ENCODE results near the gene GRIN2A.
A peak's percentile ranks its signal among the peaks of the same experiment; 100 is the strongest.

GRIN2A gene

DNA sequence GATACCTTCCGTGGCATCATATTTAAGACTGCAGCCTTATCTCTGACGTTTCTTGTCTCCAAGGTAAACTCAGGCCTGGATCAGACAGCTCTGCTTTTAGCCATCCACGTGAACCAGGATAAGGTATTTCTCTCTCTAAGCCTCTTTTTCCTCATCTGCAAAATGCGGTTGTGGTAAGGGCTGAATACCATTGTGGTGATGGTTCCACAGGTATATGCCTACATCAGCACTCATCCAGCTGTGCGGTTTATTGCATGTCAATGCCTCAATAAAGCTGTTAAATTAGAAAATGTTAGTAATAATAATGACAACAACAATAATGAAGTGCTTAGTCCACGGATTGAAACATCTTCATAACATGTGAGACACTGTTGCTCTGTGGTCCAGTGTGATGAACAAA, 104.4 kb downstream of the GRIN2A start:
- H3K9me3 Mint-ChIP-seq: no peaks in the 10 kb centered on the region
- no peaks in the 10 kb centered on the region for H3K27me3 Mint-ChIP-seq (ENCODE audit: low read depth)
- H3K4me1 Mint-ChIP-seq (ENCODE audit: low read depth): no peaks in the 10 kb centered on the region
- no peak overlapping the region for H3K27ac Mint-ChIP-seq
- no peaks in the 10 kb centered on the region for H3K36me3 Mint-ChIP-seq (ENCODE audit: low read depth)
- H3K4me3 Mint-ChIP-seq: no peak overlapping the region

DNA sequence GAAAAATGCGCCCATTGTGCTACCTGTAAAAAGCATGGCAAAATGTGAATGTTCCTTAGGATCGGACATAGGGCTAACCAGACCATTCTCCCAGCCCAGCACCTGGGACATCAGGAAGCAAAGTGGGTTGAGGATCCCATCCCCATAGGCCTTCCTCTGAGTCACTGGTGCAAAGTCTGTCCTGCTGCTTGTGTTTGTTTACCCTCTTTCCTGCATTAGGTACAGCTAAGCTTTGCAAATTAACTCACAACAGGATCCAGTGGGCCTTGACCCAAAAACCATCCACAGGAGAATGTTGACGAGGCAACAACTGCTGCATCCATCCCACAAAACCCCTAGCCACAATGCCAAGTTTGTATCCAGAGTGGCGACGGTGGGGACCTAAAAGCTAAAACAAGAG, 106.2 kb downstream of the GRIN2A start:
- Mint-ChIP-seq H3K27me3 (ENCODE audit: low read depth) (no peaks in the 10 kb centered on the region), H3K9me3 (no peaks in the 10 kb centered on the region), H3K36me3 (ENCODE audit: low read depth) (no peaks in the 10 kb centered on the region), H3K4me1 (ENCODE audit: low read depth) (no peaks in the 10 kb centered on the region), H3K4me3 (no peak overlapping the region), H3K27ac (no peak overlapping the region)

DNA sequence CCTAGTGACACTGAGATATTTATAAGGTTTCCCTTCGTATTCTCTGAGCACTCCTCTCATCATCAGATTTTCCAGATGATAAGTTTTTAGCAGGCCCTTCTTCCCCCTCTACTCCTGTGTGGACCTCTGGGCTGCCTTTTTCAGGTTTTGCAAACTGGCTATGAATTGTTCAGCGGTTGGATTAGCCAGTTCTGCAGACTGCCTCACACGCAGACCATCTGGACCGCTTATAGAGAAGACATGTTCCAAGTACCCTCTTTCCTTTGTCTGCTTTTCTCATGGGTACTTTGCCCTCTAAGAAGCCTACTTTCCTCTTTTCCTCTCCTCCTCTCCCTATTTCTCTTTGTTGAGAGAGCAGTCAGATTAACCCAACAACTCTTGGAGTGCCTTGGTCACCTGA, 111.6 kb downstream of the GRIN2A start:
- Mint-ChIP-seq H3K27me3 (ENCODE audit: low read depth) (no peaks in the 10 kb centered on the region), H3K27ac (no peak overlapping the region), H3K9me3 (no peaks in the 10 kb centered on the region), H3K4me3 (no peak overlapping the region), H3K4me1 (ENCODE audit: low read depth) (no peaks in the 10 kb centered on the region), H3K36me3 (ENCODE audit: low read depth) (no peaks in the 10 kb centered on the region)

DNA sequence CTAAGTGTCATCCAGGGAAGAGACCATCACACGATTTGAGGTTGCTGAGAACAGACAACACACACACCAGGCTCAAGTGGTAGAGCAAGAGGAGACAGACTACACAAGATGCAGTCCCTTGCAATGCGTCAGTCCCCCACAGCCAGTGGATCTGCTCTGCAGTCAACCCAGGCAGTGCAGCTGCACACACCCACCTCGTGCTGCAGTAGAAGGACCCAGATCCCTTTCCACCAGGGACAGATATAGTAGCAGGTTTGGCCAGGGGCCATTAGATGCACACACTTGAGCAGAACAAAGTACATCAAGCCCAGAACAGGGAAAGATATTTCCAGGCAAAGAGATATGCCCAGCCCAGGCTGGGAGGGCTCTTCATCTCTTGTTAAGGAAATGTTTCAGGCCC, 112.9 kb downstream of the GRIN2A start:
- peaks cover 4% of the 10 kb centered on the region for H3K9me3 Mint-ChIP-seq
- H3K4me1 Mint-ChIP-seq (ENCODE audit: low read depth): no peaks in the 10 kb centered on the region
- no peak overlapping the region for H3K4me3 Mint-ChIP-seq
- no peaks in the 10 kb centered on the region for H3K27me3 Mint-ChIP-seq (ENCODE audit: low read depth)
- no peak overlapping the region for H3K27ac Mint-ChIP-seq
- H3K36me3 Mint-ChIP-seq (ENCODE audit: low read depth): no peaks in the 10 kb centered on the region

DNA sequence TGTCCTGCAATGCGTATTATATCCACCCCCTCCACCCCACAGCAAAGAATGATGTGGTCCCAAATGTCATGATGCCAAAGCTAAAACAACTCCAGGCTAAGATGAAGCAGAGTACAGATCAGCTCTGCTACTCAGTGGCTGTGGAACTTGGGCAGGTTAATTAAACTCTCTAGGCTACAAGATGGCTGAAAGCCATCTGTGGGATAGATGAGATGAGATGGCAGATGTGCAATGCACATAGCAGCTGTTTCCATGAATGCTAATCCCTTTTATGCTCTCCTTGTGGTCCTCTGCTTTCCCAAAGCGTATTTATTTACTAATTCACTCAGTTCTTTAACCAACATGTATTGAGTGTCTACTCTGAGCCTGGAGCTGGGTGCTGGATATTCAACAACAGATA, 114.4 kb downstream of the GRIN2A start:
- Mint-ChIP-seq H3K4me1 (ENCODE audit: low read depth) (no peaks in the 10 kb centered on the region), H3K36me3 (ENCODE audit: low read depth) (no peaks in the 10 kb centered on the region), H3K27ac (no peak overlapping the region), H3K27me3 (ENCODE audit: low read depth) (no peaks in the 10 kb centered on the region), H3K9me3 (peaks cover 6% of the 10 kb centered on the region), H3K4me3 (no peak overlapping the region)

DNA sequence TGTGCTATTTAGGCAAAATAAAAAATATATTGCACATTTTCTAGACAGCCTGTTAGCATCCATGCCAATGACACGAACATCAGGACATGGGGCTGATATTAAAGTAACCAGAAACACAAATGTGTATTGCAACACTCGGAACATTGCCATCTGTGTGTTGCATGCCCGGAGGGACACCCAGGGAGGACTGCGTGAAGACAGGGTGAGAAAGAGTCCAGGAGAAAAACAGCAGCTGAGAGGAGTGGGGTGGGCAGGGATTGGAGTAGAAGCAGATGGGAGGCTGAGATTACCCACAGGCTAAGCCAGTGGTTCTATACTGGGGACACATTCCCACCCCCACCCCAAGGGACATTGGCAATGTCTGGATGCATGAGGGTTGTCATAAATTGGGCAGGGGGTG, 114.8 kb downstream of the GRIN2A start:
- H3K4me3 Mint-ChIP-seq: no peak overlapping the region
- no peaks in the 10 kb centered on the region for H3K36me3 Mint-ChIP-seq (ENCODE audit: low read depth)
- no peak overlapping the region for H3K27ac Mint-ChIP-seq
- H3K9me3 Mint-ChIP-seq: peaks cover 6% of the 10 kb centered on the region
- H3K4me1 Mint-ChIP-seq (ENCODE audit: low read depth): no peaks in the 10 kb centered on the region
- H3K27me3 Mint-ChIP-seq (ENCODE audit: low read depth): no peaks in the 10 kb centered on the region

DNA sequence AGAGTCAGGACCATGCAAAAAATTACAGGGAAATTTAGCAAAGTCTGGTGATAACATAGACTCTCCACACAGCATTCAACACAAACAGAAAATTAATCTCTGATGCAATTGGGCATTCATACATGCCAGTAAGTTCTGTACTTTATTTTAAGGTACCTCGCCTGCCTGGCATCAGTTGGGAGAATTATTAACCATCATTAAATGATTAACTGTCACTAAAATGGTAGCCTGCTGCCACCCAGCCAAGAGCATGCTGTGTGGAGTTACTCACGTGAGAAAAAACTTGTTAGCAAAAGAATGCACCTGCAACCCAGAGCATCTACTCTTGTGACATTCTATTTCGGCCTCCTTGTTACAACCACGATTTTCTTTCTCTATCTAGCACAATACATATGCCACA, 117.2 kb downstream of the GRIN2A start:
- Mint-ChIP-seq H3K9me3 (peaks cover 6% of the 10 kb centered on the region), H3K4me3 (no peak overlapping the region), H3K36me3 (ENCODE audit: low read depth) (no peaks in the 10 kb centered on the region), H3K4me1 (ENCODE audit: low read depth) (no peaks in the 10 kb centered on the region), H3K27me3 (ENCODE audit: low read depth) (no peaks in the 10 kb centered on the region), H3K27ac (no peak overlapping the region)

DNA sequence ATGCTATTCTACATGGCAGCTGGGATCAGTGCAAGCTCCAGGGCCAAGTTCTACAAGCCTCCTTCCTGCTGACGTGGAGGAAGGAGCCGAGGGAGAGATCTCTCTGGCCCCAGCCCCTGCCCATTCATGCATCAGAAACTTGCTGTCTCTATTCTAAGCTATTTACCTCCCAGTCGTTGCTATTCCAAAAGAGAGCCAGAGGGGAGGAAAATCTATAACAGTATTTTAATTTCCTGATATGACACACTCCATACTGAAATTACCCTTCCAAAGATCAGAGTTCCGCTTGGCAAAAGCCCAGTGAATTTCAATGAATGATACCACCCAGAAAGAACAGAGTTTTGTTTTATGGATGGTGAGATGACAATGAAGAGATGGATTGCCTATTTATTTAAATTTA, 133.4 kb downstream of the GRIN2A start:
- Mint-ChIP-seq H3K4me1 (ENCODE audit: low read depth) (no peaks in the 10 kb centered on the region), H3K27ac (no peak overlapping the region), H3K27me3 (ENCODE audit: low read depth) (no peaks in the 10 kb centered on the region), H3K36me3 (ENCODE audit: low read depth) (no peaks in the 10 kb centered on the region), H3K4me3 (no peak overlapping the region), H3K9me3 (peaks cover 4% of the 10 kb centered on the region)

DNA sequence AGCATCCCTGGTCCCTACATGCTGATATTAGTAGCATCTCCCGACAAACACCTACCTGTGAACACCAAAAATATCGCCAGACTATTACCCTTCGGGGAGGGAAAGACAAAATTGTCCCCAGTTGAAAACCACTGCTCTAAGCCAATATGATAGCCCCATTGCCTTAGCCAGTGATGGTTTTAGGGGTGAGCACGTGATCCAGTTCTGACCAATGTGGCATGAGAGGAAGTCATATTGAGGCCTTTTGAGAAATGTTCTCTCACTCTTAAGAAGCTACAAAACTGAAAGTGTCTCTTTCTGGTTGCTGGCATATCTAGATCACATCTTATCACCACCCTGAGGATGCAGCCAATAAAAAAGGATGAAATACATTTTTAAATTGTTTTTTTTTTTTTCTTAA, 136.3 kb downstream of the GRIN2A start:
- H3K9me3 Mint-ChIP-seq: no peaks in the 10 kb centered on the region
- no peaks in the 10 kb centered on the region for H3K4me1 Mint-ChIP-seq (ENCODE audit: low read depth)

DNA sequence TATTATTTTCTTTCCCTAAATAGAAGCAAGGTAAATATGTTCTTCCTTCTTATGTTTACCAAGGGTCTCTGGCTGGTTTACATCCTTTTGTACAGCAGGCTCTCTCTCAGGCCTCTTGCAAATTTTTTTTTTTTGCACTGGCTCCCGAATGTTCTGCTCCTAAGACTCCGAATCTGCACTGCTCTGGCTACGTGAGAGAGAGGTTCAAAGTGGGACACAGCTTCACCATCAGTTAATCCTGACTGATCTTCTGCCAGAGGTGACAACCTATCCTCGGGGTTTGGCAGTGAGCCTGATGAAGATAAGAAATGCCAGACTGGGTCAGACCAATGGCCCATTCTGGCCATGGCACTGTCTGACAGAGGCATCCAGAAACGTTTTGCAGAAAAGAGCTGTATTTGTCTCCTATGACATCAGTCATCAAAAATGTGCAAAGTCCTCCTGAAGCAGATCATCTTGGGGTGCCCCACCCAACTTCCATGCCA, 136.9 kb downstream of the GRIN2A start:
- H3K4me1 Mint-ChIP-seq (ENCODE audit: low read depth): no peaks in the 10 kb centered on the region
- no peaks in the 10 kb centered on the region for H3K27me3 Mint-ChIP-seq (ENCODE audit: low read depth)
- H3K4me3 Mint-ChIP-seq: no peak overlapping the region
- H3K27ac Mint-ChIP-seq: no peak overlapping the region
- no peaks in the 10 kb centered on the region for H3K36me3 Mint-ChIP-seq (ENCODE audit: low read depth)
- H3K9me3 Mint-ChIP-seq: no peaks in the 10 kb centered on the region

More for the DNA sequence above, 136.3 kb downstream of the GRIN2A start:
- Mint-ChIP-seq H3K36me3 (ENCODE audit: low read depth) (no peaks in the 10 kb centered on the region), H3K4me3 (no peak overlapping the region), H3K27me3 (ENCODE audit: low read depth) (no peaks in the 10 kb centered on the region), H3K27ac (no peak overlapping the region)

DNA sequence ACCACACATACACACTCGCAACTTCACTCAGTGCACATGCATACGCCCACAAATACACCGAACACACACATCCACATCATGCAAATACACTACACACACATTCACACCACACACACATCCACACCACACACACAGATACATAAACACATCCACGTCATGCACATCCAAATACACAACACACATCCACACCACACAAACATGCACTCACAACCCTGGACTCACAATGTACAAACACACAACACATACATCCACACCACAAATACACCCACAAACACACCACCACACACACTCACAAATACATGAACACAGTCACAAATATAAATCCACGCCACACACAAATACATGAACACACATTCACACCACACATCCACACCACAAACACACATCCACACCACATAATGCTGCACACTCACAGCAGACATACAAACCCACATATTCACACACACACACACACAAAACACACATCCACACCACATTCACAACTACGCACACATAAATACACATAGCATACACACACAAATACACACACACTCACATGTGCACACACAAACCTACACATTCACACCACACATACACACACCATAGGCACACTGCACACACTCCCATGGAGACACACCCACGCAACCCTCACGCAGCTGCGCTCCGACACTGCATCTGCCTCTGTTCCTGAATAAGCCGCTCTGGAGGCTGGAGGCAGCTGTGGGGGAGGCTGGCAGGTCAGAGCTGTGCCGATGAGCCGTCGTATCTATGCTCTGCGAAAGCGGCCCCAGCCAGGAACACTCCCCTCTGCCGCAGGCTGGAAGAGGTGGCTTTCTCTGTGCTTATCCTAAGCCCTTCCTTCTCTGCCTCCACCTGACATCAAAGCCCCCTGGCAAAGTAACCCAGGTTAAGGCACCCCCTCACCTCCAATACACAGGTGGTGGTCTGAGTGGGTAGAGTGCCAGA, 141.8 kb downstream of the GRIN2A start:
- no peak overlapping the region for H3K27ac Mint-ChIP-seq
- H3K27me3 Mint-ChIP-seq (ENCODE audit: low read depth): no peaks in the 10 kb centered on the region
- H3K4me3 Mint-ChIP-seq: no peak overlapping the region
- H3K4me1 Mint-ChIP-seq (ENCODE audit: low read depth): peaks cover 2% of the 10 kb centered on the region
- no peaks in the 10 kb centered on the region for H3K9me3 Mint-ChIP-seq
- no peaks in the 10 kb centered on the region for H3K36me3 Mint-ChIP-seq (ENCODE audit: low read depth)

DNA sequence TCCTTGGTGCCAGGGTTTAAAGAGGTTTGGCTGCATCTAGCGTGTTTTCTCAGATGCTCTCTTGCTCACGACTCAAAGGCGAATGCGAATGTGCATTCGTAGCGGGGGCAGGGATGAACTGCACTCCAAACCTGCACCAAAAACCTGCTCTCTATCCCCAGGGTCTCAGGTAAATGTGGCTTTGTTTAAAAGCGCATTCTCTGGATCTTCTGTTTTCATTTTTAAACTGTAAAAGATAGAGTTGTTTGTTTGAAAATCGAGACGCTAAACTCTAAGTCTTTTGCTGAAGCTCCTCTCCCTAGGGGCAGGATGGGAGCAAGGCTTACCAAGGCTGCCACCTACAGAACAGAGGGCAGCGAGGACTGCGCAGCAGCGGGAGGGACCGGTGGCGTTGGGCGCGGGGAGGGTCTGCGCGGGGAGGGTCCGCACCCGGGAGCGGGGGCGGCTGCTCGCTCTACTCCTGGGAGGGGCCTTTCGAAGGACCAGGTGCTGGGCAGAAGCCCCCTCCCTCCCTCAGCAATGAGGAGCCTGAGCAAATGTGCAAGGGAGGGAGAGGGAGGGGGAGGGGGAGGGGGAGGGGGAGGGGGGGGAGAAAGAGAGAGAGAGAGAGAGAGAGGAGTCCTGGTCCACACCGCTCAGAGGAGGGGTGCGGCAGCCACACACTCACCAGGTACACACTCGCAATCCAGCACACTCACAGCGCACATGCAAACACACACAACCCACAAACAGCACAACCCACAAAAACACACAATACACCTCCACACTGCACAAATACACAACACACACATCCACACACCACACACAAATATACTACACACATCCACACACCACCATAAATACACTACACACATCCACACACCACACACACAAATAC, 142.8 kb downstream of the GRIN2A start:
- H3K27me3 Mint-ChIP-seq (ENCODE audit: low read depth): no peaks in the 10 kb centered on the region
- no peaks in the 10 kb centered on the region for H3K36me3 Mint-ChIP-seq (ENCODE audit: low read depth)
- H3K4me3 Mint-ChIP-seq: peak overlapping the region; percentile 11
- no peaks in the 10 kb centered on the region for H3K9me3 Mint-ChIP-seq
- no peak overlapping the region for H3K27ac Mint-ChIP-seq
- H3K4me1 Mint-ChIP-seq (ENCODE audit: low read depth): peaks cover 2% of the 10 kb centered on the region

DNA sequence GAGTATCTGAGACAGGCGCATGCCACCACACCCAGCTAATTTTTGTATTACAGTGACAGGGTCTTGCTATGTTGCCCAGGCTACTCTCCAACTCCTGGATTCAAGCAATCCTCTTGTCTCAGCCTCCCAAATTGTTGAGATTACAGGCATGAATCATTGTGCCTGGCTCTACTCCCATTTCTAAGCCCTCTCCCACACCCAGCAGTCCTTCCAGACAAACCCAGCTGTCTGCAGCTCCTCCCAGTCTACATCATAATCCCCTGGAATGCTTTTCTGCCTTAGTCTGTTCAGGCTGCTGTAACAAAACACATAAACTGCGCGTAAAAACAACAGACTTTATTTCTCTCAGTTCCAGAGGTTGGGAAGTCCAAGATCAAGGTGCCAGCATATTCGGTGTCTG, 144.5 kb downstream of the GRIN2A start:
- H3K36me3 Mint-ChIP-seq (ENCODE audit: low read depth): no peaks in the 10 kb centered on the region
- H3K27ac Mint-ChIP-seq: no peak overlapping the region
- no peaks in the 10 kb centered on the region for H3K27me3 Mint-ChIP-seq (ENCODE audit: low read depth)
- H3K9me3 Mint-ChIP-seq: no peaks in the 10 kb centered on the region
- peaks cover 2% of the 10 kb centered on the region for H3K4me1 Mint-ChIP-seq (ENCODE audit: low read depth)
- no peak overlapping the region for H3K4me3 Mint-ChIP-seq

DNA sequence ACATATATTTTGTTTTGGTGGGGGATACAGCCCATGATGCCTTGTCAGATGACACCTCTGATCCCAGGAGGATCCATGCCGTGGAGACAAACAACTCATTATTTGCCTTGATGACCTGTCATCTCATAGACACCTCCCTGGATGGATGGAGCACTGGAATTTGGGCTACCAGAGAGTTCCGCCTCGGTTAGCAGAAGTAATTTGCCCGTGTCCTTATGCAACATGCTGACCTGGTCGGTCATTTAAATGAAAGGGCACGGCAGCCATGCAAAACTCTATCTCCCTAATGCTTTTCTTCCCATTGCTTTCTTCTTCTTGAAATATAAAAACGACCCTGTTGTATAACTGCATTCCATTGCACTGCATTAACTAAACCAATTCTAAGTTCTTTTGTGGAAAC, 145.3 kb downstream of the GRIN2A start:
- H3K4me3 Mint-ChIP-seq: no peak overlapping the region
- H3K27me3 Mint-ChIP-seq (ENCODE audit: low read depth): no peaks in the 10 kb centered on the region
- no peak overlapping the region for H3K27ac Mint-ChIP-seq
- H3K36me3 Mint-ChIP-seq (ENCODE audit: low read depth): no peaks in the 10 kb centered on the region
- H3K9me3 Mint-ChIP-seq: no peaks in the 10 kb centered on the region
- peaks cover 2% of the 10 kb centered on the region for H3K4me1 Mint-ChIP-seq (ENCODE audit: low read depth)

DNA sequence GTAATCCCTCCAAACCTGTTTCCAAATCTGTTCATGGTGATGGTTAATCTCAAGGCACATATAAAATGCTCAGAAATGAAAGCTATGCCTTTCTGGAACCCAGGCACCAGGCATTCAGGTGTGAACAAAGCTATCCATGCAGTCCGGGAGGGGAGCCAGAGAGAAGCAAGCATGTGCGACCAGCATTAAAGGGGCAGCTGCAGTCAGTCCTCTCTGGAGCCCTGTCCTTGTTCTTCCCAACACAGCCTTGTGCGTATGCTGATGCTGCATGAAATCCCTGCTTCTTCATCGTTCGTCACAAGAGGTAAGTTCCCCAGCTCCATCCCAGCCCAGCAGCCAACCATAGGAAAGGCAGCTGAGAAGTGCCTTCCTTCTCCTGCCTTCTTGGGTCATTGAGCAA, 148.7 kb downstream of the GRIN2A start:
- Mint-ChIP-seq H3K4me3 (no peak overlapping the region), H3K36me3 (ENCODE audit: low read depth) (no peaks in the 10 kb centered on the region), H3K27me3 (ENCODE audit: low read depth) (no peaks in the 10 kb centered on the region), H3K9me3 (no peaks in the 10 kb centered on the region), H3K4me1 (ENCODE audit: low read depth) (no peaks in the 10 kb centered on the region), H3K27ac (no peak overlapping the region)
